CD8-positive, alpha-beta memory T cell (primary cell): ENCODE measurements around the gene USP20. TPM values are rescaled to one million over a fixed set of nuclear protein-coding genes. Genes with fewer than 3 reads are reported as not detected.
A peak's percentile ranks its signal among the peaks of the same experiment; 100 is the strongest.

Source experiments
- CTCF ChIA-PET: fragments of 350-600 bp; sonication (Branson Sonifier 250); formaldehyde crosslinking; loops from one replicate; lab custom pipeline; 2021; ENCODE audit warnings: antibody characterized with exemption; lab: Charles Lee
- POLR2A ChIA-PET: fragments of 350-600 bp; sonication (Branson Sonifier 250); formaldehyde crosslinking; loops from one replicate; lab custom pipeline; 2021; ENCODE audit warnings: antibody characterized with exemption; lab: Charles Lee
- DNase-seq, 5 donors: peaks; one replicate each; pipeline versions ENCODE4 v3.0.0 to v3.0.0-alpha.2; 2020 to 2022; ENCODE audit warnings: mixed read lengths in 1 of 5
- H3K27ac ChIP-seq: one replicate; pipeline ENCODE4 v1.7.0; 2013; ENCODE audit warnings: low read depth, mild to moderate bottlenecking, low read length, moderate library complexity
- H3K27me3 ChIP-seq: 2 replicates; pipeline ENCODE4 v1.7.0; 2013; ENCODE audit warnings: low read length, mild to moderate bottlenecking; ENCODE audit not compliant: insufficient read depth, poor library complexity, severe bottlenecking
- H3K36me3 ChIP-seq: 2 replicates; pipeline ENCODE4 v1.7.0; 2013; ENCODE audit warnings: mild to moderate bottlenecking, low read length, moderate library complexity; ENCODE audit not compliant: insufficient read depth
- H3K4me1 ChIP-seq: 2 replicates; pipeline ENCODE4 v1.7.0; 2013; ENCODE audit warnings: mild to moderate bottlenecking, low read length, moderate library complexity; ENCODE audit not compliant: insufficient read depth
- H3K4me3 ChIP-seq: 2 replicates; pipeline ENCODE4 v1.7.0; 2013; ENCODE audit warnings: mild to moderate bottlenecking, low read length
- H3K9me3 ChIP-seq: 2 replicates; pipeline ENCODE4 v1.7.0; 2013; ENCODE audit warnings: mild to moderate bottlenecking, low read length
- H3K27ac Mint-ChIP-seq, 8 donors: one replicate each; pipeline ENCODE4 v1.8.0; 2020 to 2021; ENCODE audit warnings: mixed read lengths in 8 of 8, mild to moderate bottlenecking in 6 of 8, inconsistent platforms in 3 of 8, moderate library complexity in 3 of 8
- H3K27me3 Mint-ChIP-seq, 2 donors: one replicate each; pipeline ENCODE4 v1.8.0; 2020 to 2021; ENCODE audit warnings: mixed read lengths in 2 of 2, mild to moderate bottlenecking in 1 of 2, moderate library complexity in 1 of 2
- H3K36me3 Mint-ChIP-seq, 3 donors: one replicate each; pipeline ENCODE4 v1.8.0; 2020 to 2021; ENCODE audit warnings: mixed read lengths in 3 of 3, inconsistent platforms in 1 of 3, mild to moderate bottlenecking in 1 of 3
- H3K4me1 Mint-ChIP-seq, 3 donors: one replicate each; pipeline ENCODE4 v1.8.0; 2020 to 2021; ENCODE audit warnings: mixed read lengths in 3 of 3, inconsistent platforms in 1 of 3, mild to moderate bottlenecking in 1 of 3
- H3K4me3 Mint-ChIP-seq, 7 donors: one replicate each; pipeline ENCODE4 v1.8.0; 2020 to 2021; ENCODE audit warnings: mixed read lengths in 7 of 7, mild to moderate bottlenecking in 6 of 7, moderate library complexity in 4 of 7, inconsistent platforms in 2 of 7
- H3K9me3 Mint-ChIP-seq, 5 donors: one replicate each; pipeline ENCODE4 v1.8.0; 2020 to 2022; ENCODE audit warnings: mixed read lengths in 5 of 5, mild to moderate bottlenecking in 3 of 5, moderate library complexity in 2 of 5, inconsistent platforms in 1 of 5
- polyA plus RNA-seq: library from polyadenylated mRNA; unstranded; fragments of 300-500 nt; fragmentation: Illumina TruSeq; gene quantifications from one replicate; pipeline ENCODE4 v1.2.3, GENCODE V29; 2021
- total RNA-seq, 2 experiments: library from RNA; stranded (reverse); gene quantifications; one replicate each; pipeline ENCODE4 v1.2.3, GENCODE V29; 2021

The USP20 gene
- total and polyA plus RNA-seq, 3 experiments from 2014 or later, result 50.2 to 50.8 (median 50.3) TPM

- Mint-ChIP-seq H3K36me3 (peaks cover 7 to 34% (median 9%) of the 10 kb centered on the region in 3 donors), H3K27ac (peak within 1 kb of the TSS; percentile 91 to 99 (median 94)), H3K4me1 (peaks cover 22 to 36% (median 28%) of the 10 kb centered on the region in 3 donors), H3K9me3 (no peaks in the 10 kb centered on the region), H3K27me3 (no peaks in the 10 kb centered on the region), H3K4me3 (peak within 1 kb of the TSS; percentile 91 to 99 (median 95))
- H3K27me3 ChIP-seq, result no peaks in the 10 kb centered on the region
- H3K4me3 ChIP-seq, result peak within 1 kb of the TSS; percentile 72
- ChIA-PET POLR2A (interaction anchor here (0.6 to 1.1 kb wide), 5 partner anchors 32 to 1449 kb away, joined by 3 to 6 read pairs (median 4); partner anchors contain the start of genes C9orf78 and USP20), CTCF (interaction anchor here (3.0 kb wide), 1 partner anchor 82 kb away, joined by 10 read pairs; no protein-coding TSS in a partner anchor)
- DNase-seq, result peak; percentile 90 to 97 (median 95)
- H3K4me1 ChIP-seq, result peaks cover 17% of the 10 kb centered on the region
- H3K9me3 ChIP-seq, result no peaks in the 10 kb centered on the region
- peaks cover 4% of the 10 kb centered on the region for H3K36me3 ChIP-seq
- H3K27ac ChIP-seq, result peak within 1 kb of the TSS; percentile 72
These were observed 32.2 kb upstream of the USP20 start, which contains the start of gene TOR1B for GRCh38 chr9:129802833-129803675. Gene TOR1B, plus strand, starts transcription at chr9:129803184. Its CDS starts 29 bp downstream, at chr9:129803213.

DNA sequence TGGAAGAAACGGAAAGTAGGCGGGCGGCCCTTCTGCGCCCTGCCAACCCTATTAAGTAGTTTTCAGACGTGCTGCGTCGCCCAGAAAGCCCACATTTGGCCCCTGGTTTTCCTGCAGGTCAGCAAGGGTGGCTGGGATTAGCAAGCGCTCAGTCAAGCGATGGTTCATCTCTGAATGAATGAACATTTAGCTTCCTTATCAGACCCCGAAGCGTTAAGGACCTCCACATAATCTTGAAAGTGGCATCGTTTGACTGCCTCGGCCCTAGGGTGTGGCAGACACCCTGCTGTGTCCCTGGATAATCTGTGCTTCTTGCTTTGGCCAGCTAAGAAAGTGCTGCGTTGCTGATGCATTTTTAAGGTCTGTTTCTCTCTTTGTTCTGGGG is 31.6 kb upstream of the USP20 start:
- peak overlapping the region; percentile 80 to 95 (median 88) for H3K27ac Mint-ChIP-seq
- POLR2A ChIA-PET, result interaction anchor here (0.6 to 1.1 kb wide), 4 partner anchors 32 to 235 kb away, joined by 3 to 6 read pairs (median 4); partner anchors contain the start of genes C9orf78 and USP20

GRCh38 chr9:129806061-129806460 is 29.2 kb upstream of the USP20 start:
- ChIA-PET CTCF (no interaction called here), POLR2A (no interaction called here)
- no peaks in the 10 kb centered on the region for H3K9me3 ChIP-seq
- no peak for DNase-seq
- Mint-ChIP-seq H3K27ac (peak overlapping the region; percentile 52 to 92 (median 74)), H3K4me3 (peak overlapping the region in 5 of 7 donors; percentile 10 to 76 (median 70)), H3K9me3 (no peaks in the 10 kb centered on the region), H3K36me3 (peaks cover 9 to 62% (median 12%) of the 10 kb centered on the region in 3 donors), H3K4me1 (peaks cover 25 to 53% (median 42%) of the 10 kb centered on the region in 3 donors), H3K27me3 (no peaks in the 10 kb centered on the region)
- no peak overlapping the region for H3K27ac ChIP-seq
- no peaks in the 10 kb centered on the region for H3K27me3 ChIP-seq
- H3K36me3 ChIP-seq, result peaks cover 23% of the 10 kb centered on the region
- peaks cover 17% of the 10 kb centered on the region for H3K4me1 ChIP-seq
- H3K4me3 ChIP-seq, result no peak overlapping the region

More for the DNA sequence above, 31.6 kb upstream of the USP20 start:
- no peaks in the 10 kb centered on the region for H3K27me3 Mint-ChIP-seq
- Histone ChIP-seq H3K9me3 (no peaks in the 10 kb centered on the region), H3K36me3 (peaks cover 4% of the 10 kb centered on the region), H3K27ac (peak overlapping the region; percentile 72), H3K4me1 (peaks cover 17% of the 10 kb centered on the region), H3K27me3 (no peaks in the 10 kb centered on the region), H3K4me3 (peak overlapping the region; percentile 72)
- H3K4me3 Mint-ChIP-seq, result peak overlapping the region; percentile 91 to 99 (median 95)
- no peak for DNase-seq
- H3K36me3 Mint-ChIP-seq, result peaks cover 7 to 38% (median 9%) of the 10 kb centered on the region in 3 donors
- H3K4me1 Mint-ChIP-seq, result peaks cover 22 to 37% (median 28%) of the 10 kb centered on the region in 3 donors
- CTCF ChIA-PET, result interaction anchor here (3.0 kb wide), 1 partner anchor 81 kb away, joined by 10 read pairs; no protein-coding TSS in a partner anchor
- no peaks in the 10 kb centered on the region for H3K9me3 Mint-ChIP-seq

DNA sequence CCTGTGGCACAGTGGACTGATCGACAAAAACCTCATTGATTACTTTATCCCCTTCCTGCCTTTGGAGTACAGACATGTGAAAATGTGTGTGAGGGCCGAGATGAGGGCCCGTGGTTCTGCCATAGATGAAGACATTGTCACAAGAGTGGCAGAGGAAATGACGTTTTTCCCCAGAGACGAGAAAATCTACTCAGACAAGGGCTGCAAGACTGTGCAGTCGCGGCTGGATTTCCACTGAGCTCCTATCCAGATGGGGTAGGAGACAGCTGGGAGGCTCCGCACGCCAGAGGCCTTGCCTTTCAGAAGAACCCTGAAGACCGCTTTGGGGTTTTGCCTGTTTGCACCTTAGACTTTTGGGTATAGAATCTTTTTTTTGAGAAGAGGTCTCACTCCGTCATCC is 25.9 kb upstream of the USP20 start:
- H3K36me3 ChIP-seq, result peaks cover 30% of the 10 kb centered on the region
- Mint-ChIP-seq H3K4me3 (no peak overlapping the region), H3K36me3 (peaks cover 9 to 79% (median 12%) of the 10 kb centered on the region in 3 donors), H3K4me1 (peaks cover 21 to 53% (median 42%) of the 10 kb centered on the region in 3 donors), H3K27me3 (no peaks in the 10 kb centered on the region), H3K27ac (peak overlapping the region in 1 of 8 donors; percentile 38), H3K9me3 (no peaks in the 10 kb centered on the region)
- H3K9me3 ChIP-seq, result no peaks in the 10 kb centered on the region
- CTCF ChIA-PET, result no interaction called here
- no peaks in the 10 kb centered on the region for H3K27me3 ChIP-seq
- H3K4me1 ChIP-seq, result peaks cover 8% of the 10 kb centered on the region
- no peak overlapping the region for H3K27ac ChIP-seq
- POLR2A ChIA-PET, result no interaction called here
- peak in 1 of 5 donors; percentile 6 for DNase-seq
- no peak overlapping the region for H3K4me3 ChIP-seq

GRCh38 chr9:129810116-129810515 is 25.1 kb upstream of the USP20 start:
- Histone ChIP-seq H3K36me3 (peaks cover 30% of the 10 kb centered on the region), H3K4me1 (peaks cover 6% of the 10 kb centered on the region), H3K27ac (no peak overlapping the region), H3K9me3 (no peaks in the 10 kb centered on the region), H3K4me3 (no peak overlapping the region), H3K27me3 (no peaks in the 10 kb centered on the region)
- ChIA-PET POLR2A (interaction anchor here (0.5 kb wide), 1 partner anchor 786 kb away, joined by 3 read pairs; no protein-coding TSS in a partner anchor), CTCF (interaction anchor here (1.2 to 1.6 kb wide), 2 partner anchors 72 to 671 kb away, joined by 3 to 4 read pairs; no protein-coding TSS in a partner anchor)
- Mint-ChIP-seq H3K27ac (peak overlapping the region in 1 of 8 donors; percentile 4), H3K4me1 (peaks cover 19 to 52% (median 40%) of the 10 kb centered on the region in 3 donors), H3K27me3 (no peaks in the 10 kb centered on the region), H3K9me3 (no peaks in the 10 kb centered on the region), H3K4me3 (peak overlapping the region in 1 of 7 donors; percentile 21), H3K36me3 (peaks cover 9 to 86% (median 12%) of the 10 kb centered on the region in 3 donors)
- DNase-seq, result no peak

- Histone ChIP-seq H3K4me3 (no peak overlapping the region), H3K27ac (no peak overlapping the region), H3K36me3 (peaks cover 30% of the 10 kb centered on the region), H3K9me3 (no peaks in the 10 kb centered on the region), H3K27me3 (no peaks in the 10 kb centered on the region), H3K4me1 (peaks cover under 1% of the 10 kb centered on the region)
- ChIA-PET CTCF (interaction anchor here (1.2 to 1.6 kb wide), 2 partner anchors 72 to 672 kb away, joined by 3 to 4 read pairs; no protein-coding TSS in a partner anchor), POLR2A (interaction anchor here (0.7 kb wide), 1 partner anchor 58 kb away, joined by 5 read pairs; no protein-coding TSS in a partner anchor)
- Mint-ChIP-seq H3K27ac (peak overlapping the region in 1 of 8 donors; percentile 29), H3K4me1 (peaks cover 17 to 48% (median 36%) of the 10 kb centered on the region in 3 donors), H3K27me3 (no peaks in the 10 kb centered on the region), H3K36me3 (peaks cover 9 to 90% (median 12%) of the 10 kb centered on the region in 3 donors), H3K4me3 (peak overlapping the region in 1 of 7 donors; percentile 21), H3K9me3 (no peaks in the 10 kb centered on the region)
- DNase-seq, result no peak
These were observed 24.5 kb upstream of the USP20 start for GRCh38 chr9:129810788-129811187.

- H3K4me3 Mint-ChIP-seq, result no peak overlapping the region
- no peak for DNase-seq
- H3K27me3 Mint-ChIP-seq, result no peaks in the 10 kb centered on the region
- Histone ChIP-seq H3K27me3 (no peaks in the 10 kb centered on the region), H3K4me3 (no peak overlapping the region), H3K4me1 (no peaks in the 10 kb centered on the region), H3K9me3 (no peaks in the 10 kb centered on the region), H3K36me3 (peaks cover 40% of the 10 kb centered on the region), H3K27ac (no peak overlapping the region)
- CTCF ChIA-PET, result no interaction called here
- POLR2A ChIA-PET, result interaction anchor here (0.9 kb wide), 1 partner anchor 11 kb away, joined by 4 read pairs; no protein-coding TSS in a partner anchor
- peaks cover 8 to 90% (median 11%) of the 10 kb centered on the region in 3 donors for H3K36me3 Mint-ChIP-seq
- peaks cover 17 to 46% (median 36%) of the 10 kb centered on the region in 3 donors for H3K4me1 Mint-ChIP-seq
- no peaks in the 10 kb centered on the region for H3K9me3 Mint-ChIP-seq
- H3K27ac Mint-ChIP-seq, result peak overlapping the region in 7 of 8 donors; percentile 0 to 66 (median 52)
These were observed 23.3 kb upstream of the USP20 start for GRCh38 chr9:129811967-129812363.
